Sigmoid colon (tissue), 3 donors: ENCODE measurements around the gene POLR3K.

ENCODE experiments used
- POLR2A ChIP-seq, 2 donors: fragments of 450-650 bp; IDR thresholded peaks; one replicate each; pipeline ENCODE4 v1.6.1; 2016; ENCODE audit warnings: antibody characterized with exemption in 2 of 2, mild to moderate bottlenecking in 2 of 2, moderate library complexity in 2 of 2
- TF ChIP-seq, protein P1 (sequence below), 4 experiments: fragments of 450-650 bp in 3 of 4; fragments of 200-600 bp in 1 of 4; IDR thresholded peaks; one replicate each; pipeline ENCODE4 v1.5.1; 2016 to 2019; ENCODE audit warnings: antibody characterized with exemption in 4 of 4, mild to moderate bottlenecking in 3 of 4, moderate library complexity in 2 of 4

DNA sequence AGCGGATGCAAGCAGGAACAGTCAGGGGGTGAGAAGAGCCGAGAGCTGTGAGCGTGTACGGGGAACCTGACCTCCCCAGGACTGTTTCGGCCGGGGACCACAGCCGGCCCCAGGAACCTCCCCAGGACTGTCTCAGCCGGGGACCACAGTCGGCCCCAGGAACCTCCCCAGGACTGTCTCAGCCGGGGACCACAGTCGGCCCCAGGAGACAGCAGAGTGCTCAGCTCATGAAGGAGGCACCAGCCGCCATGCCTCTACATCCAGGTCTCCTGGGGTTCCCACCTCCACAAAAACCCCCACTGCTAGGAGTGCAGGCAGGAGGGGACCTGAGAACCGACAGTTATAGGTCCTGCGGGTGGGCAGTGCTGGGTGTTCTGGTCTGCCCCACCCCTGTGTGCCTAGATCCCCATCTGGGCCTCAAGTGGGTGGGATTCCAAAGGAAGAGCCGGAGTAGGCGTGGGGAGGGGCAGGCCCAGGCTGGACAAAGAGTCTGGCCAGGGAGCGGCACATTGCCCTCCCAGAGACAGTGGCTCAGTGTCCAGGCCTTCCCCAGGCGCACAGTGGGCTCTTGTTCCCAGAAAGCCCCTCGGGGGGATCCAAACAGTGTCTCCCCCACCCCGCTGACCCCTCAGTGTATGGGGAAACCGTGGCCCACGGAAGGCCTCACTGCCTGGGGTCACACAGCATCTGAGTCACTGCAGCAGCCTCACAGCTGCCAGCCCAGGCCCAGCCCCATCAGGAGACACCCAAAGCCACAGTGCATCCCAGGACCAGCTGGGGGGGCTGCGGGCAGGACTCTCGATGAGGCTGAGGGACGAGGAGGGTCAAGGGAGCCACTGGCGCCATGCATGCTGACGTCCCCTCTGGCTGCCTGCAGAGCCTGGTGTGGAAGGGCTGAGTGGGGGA lies 14.7 kb upstream of the POLR3K start:
- no peak for TF ChIP-seq POLR2A (IDR thresholded peaks at IDR 0.05)
- TF ChIP-seq, protein P1, sequence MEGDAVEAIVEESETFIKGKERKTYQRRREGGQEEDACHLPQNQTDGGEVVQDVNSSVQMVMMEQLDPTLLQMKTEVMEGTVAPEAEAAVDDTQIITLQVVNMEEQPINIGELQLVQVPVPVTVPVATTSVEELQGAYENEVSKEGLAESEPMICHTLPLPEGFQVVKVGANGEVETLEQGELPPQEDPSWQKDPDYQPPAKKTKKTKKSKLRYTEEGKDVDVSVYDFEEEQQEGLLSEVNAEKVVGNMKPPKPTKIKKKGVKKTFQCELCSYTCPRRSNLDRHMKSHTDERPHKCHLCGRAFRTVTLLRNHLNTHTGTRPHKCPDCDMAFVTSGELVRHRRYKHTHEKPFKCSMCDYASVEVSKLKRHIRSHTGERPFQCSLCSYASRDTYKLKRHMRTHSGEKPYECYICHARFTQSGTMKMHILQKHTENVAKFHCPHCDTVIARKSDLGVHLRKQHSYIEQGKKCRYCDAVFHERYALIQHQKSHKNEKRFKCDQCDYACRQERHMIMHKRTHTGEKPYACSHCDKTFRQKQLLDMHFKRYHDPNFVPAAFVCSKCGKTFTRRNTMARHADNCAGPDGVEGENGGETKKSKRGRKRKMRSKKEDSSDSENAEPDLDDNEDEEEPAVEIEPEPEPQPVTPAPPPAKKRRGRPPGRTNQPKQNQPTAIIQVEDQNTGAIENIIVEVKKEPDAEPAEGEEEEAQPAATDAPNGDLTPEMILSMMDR (IDR thresholded peaks at IDR 0.05), result no peak
